ENCODE data around the gene HACD2.

The HACD2 gene

GRCh38 chr3:123571973-123572365 lies 12.9 kb downstream of the HACD2 start:
- no peak for DNase-seq (ENCODE audit: low read depth in 3 of 3, low spot score in 1 of 3)

- no peak for DNase-seq (ENCODE audit: low read depth in 3 of 3, low spot score in 1 of 3)
Measured at GRCh38 chr3:123571264-123571972, 13.4 kb downstream of the HACD2 start.

GRCh38 chr3:123568875-123569274 lies 16.0 kb downstream of the HACD2 start:
- DNase-seq (ENCODE audit: low read depth in 3 of 3, low spot score in 1 of 3): no peak

GRCh38 chr3:123568034-123568433 lies 16.8 kb downstream of the HACD2 start:
- no peak for DNase-seq (ENCODE audit: low read depth in 3 of 3, low spot score in 1 of 3)

- DNase-seq (ENCODE audit: low read depth in 3 of 3, low spot score in 1 of 3): no peak
Measured at GRCh38 chr3:123564056-123564455, 20.8 kb downstream of the HACD2 start.

DNA sequence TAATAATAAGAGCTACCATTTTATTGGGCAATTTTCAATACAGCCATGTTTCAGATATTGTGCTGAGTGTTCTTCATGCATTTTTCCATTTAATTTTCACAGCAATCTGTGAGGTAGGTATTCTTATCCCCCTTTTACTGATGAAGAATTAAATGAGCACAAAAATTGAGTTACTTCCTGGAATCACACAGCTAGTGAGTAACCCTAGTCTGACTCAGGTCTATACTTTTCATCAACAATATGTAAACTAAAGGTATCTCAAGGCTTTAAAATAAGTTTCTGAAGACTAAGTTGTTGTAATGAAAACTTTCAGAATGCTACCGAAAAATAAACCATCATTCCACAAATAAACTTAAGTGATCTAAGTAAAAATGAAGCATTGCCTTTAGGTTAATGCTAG lies 22.3 kb downstream of the HACD2 start:
- no peak for DNase-seq (ENCODE audit: low read depth in 3 of 3, low spot score in 1 of 3)

GRCh38 chr3:123561188-123561587 lies 23.7 kb downstream of the HACD2 start:
- no peak for DNase-seq (ENCODE audit: low read depth in 3 of 3, low spot score in 1 of 3)

DNA sequence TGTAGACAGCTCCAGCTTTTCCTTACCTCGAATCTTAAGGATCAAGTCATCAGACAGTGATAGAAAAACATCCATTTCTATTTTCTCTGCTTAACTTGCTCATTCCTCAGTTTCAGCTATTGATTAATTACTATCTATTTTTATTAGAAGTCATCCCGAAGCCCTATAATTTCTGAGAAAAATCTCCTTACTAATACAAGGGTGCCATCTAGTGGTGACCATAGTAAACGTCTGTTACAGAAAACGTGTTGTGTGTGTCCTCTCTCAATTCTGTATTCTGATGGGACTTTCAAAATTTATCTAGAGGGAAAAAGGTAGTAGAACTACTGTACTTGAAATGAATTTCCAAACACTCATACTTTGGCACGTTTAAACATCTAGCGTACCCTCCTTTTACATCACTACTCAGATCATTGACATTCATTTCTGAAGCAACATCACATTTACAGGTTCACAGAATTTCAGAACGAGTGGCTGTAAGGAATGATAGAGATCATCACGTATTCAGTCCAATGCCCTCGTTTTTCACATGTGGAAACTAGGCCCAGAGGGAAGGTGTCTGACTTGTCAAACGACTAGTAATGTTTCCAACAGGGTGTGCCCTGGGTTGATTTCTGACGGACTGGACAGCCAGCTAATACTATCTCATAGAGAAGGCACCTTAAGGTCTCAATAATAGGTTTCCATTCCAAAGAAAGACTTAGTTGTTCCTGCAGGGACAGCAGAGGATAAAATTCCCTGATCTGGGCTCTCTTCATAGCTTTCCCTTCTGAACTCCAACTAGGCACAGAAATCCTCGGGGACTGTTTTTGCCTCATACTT lies 25.6 kb downstream of the HACD2 start:
- no peak for DNase-seq (ENCODE audit: low read depth in 3 of 3, low spot score in 1 of 3)

- DNase-seq (ENCODE audit: low read depth in 3 of 3, low spot score in 1 of 3): no peak
Measured at GRCh38 chr3:123553536-123553935, 31.3 kb downstream of the HACD2 start.

- no peak for DNase-seq (ENCODE audit: low read depth in 3 of 3, low spot score in 1 of 3)
Measured at GRCh38 chr3:123552768-123553167, 32.1 kb downstream of the HACD2 start.

GRCh38 chr3:123552095-123552714 lies 32.6 kb downstream of the HACD2 start:
- DNase-seq (ENCODE audit: low read depth in 3 of 3, low spot score in 1 of 3): no peak

DNA sequence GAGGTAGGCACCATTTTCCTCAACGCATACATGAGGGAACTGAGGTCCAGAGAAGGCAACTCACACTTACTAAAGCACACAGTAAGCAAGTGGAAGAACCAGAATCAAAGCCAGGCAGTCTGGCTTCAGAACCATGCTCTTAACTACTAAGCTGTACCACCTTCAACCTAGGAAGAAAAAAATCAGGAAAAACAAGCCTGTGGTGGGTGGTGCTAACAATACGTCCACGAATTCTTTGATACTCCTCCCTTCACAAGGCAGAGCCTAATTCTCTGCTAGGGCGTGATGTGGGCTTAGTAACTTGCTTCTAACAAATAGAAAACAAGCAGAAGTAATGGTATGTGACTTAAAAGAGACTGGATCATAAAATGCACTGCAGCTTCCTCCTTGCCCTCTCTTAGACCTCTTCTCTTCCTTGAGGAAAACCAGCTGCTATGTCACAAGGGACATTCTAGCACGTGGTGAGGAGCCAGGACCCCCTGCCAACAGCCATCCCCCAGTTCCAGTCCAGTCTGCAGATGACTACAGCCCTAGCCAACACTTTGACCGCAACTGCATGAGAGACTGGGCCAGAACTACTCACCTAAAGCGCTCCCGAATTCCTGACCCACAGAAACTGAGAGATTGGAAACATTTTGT lies 36.9 kb downstream of the HACD2 start:
- no peak for DNase-seq (ENCODE audit: low read depth in 3 of 3, low spot score in 1 of 3)

DNA sequence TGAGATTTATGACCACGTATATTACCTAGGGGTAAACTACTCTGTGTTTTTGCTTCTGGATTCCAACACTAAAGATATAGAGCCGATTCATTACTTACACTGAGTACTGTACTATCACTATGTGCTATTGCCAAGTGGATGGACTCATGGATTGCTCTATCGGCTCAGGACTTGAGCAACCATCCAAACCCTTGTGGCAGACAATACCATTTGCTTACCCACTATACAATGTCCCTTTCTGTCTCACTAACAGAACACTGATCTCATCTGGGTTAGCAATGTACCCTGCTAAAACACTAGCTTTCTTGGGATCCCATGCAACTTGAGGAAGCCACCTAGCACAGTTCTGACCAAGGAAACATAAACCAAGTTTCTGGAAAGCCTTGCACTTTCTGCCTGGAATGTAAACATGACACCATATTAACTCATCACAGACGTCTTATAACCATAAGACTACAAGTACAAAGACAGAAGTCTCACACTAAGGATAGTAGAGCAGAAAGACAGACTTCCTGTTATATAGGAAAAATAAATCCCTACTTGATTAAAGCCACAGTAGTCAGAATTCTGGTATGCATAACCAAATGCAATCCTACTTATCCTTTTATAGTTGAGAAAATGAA lies 38.6 kb downstream of the HACD2 start:
- DNase-seq (ENCODE audit: low read depth in 3 of 3, low spot score in 1 of 3): no peak

DNA sequence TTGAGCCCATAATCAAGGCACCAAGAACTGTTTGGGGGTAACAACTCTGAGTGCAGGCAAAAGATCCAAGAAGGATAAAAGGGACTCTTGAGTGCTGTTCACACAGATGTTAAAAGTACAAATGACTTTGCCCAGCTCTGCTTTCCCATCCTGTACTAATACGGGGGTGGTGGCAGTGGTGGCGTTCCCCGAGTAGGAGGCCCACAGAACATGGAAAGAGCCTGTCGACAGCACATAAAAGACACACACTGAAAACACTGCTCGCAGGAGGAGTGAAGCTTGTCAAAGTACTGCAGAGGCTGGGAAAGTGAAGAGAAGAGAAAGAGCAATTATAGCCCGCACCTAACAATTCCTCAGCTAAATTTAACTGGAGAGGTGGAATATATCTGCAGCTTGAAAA lies 40.9 kb downstream of the HACD2 start:
- no peak for DNase-seq (ENCODE audit: low read depth in 3 of 3, low spot score in 1 of 3)

DNA sequence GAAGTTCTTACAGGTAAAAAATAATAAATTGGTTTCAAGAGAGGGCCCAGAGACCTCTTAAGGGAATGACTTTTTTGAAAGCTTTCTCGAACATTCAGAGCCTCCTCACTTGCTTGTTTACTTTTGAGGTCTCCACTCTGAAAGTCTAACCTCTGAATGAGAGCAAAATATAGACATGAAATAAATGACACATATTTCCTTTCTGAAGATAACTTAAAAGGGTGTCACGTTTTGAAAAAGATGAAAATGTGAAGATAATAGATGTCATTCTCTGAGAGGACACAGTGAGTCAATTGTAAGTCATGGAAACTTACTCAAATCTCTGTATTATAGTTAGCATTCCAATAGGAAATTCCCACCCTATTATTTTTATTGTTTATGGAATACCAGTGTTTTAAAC lies 44.6 kb downstream of the HACD2 start:
- DNase-seq (ENCODE audit: low read depth in 3 of 3, low spot score in 1 of 3): no peak

GRCh38 chr3:123536153-123536895 lies 48.5 kb downstream of the HACD2 start:
- no peak for DNase-seq (ENCODE audit: low read depth in 3 of 3, low spot score in 1 of 3)

GRCh38 chr3:123535580-123535979 lies 49.3 kb downstream of the HACD2 start:
- DNase-seq (ENCODE audit: low read depth in 3 of 3, low spot score in 1 of 3): no peak

DNA sequence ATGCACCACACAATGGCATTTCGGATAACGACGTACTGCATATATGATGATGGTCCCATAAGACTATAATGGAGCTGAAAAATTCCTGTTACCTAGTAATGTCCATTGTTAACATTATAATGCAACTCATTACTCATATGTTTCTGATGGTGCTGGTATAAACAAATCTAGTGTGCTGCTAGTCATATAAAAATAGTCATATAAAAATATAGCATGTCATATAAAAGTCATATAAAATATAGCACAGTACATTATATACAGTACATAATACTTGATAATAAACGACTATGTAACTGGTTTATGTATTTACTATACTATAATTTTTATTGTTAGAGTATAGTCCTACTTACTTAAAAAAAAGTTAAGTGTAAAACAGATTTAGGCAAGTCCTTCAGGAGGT lies 50.6 kb downstream of the HACD2 start:
- no peak for DNase-seq (ENCODE audit: low read depth in 3 of 3, low spot score in 1 of 3)

DNA sequence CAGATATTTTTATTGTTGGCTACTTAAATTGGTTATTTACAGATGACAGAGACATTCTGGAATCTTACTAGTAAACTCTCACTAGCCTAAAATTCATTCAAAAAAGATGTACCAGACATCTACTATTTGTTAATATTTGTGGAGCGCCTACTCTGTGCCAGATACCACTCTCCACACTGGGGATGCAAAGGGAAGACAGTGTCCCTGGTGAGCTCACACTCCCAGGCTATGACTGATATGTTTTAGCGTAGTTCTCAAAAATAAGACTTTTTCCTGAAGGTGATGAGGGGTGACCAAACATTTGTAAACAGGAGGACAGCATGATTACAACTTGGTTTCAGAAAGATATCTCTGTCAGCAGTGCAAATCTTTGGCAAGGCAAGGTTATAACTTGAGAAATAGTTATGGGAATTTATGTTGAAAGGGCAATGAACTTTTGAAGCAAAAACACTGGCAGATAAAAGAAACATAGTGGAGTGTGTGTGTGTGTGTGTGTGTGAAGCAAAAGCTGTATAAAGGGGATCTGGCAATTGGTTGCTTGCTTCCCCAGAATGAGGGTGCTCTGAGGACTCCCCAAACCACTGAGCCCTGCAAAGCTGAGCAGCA lies 51.2 kb downstream of the HACD2 start:
- no peak for DNase-seq (ENCODE audit: low read depth in 3 of 3, low spot score in 1 of 3)

GRCh38 chr3:123528130-123528529 lies 56.7 kb downstream of the HACD2 start:
- no peak for DNase-seq (ENCODE audit: low read depth in 3 of 3, low spot score in 1 of 3)
